GM21717 (cell line): ENCODE results near the gene ATP13A2.
"Not testable (repeated sequence)": the region's sequence is repeated elsewhere in the genome, so short reads cannot be mapped to it uniquely, and the experiment has no call there.

Source experiments
- ATAC-seq: cut with Tn5 transposase; IDR thresholded peaks from one replicate; pipeline ENCODE4 v1.9.1; 2021; ENCODE audit warnings: mild to moderate bottlenecking, moderate library complexity; ENCODE audit not compliant: unreplicated experiment

Gene ATP13A2

GRCh38 chr1:16965486-16966067 lies 46.2 kb downstream of the ATP13A2 start:
- ATAC-seq: no peak

GRCh38 chr1:16964169-16964568 lies 47.6 kb downstream of the ATP13A2 start:
- ATAC-seq: not testable (repeated sequence)

- ATAC-seq: no peak
Measured at GRCh38 chr1:16961297-16962133, 50.2 kb downstream of the ATP13A2 start.

- no peak for ATAC-seq
Measured at GRCh38 chr1:16960560-16961296, 51.0 kb downstream of the ATP13A2 start.

- ATAC-seq: no peak
Measured at GRCh38 chr1:16958475-16958874, 53.3 kb downstream of the ATP13A2 start.

- ATAC-seq: no peak
Measured at GRCh38 chr1:16957731-16958130, 54.0 kb downstream of the ATP13A2 start.

GRCh38 chr1:16956775-16957174 lies 55.0 kb downstream of the ATP13A2 start:
- ATAC-seq: no peak

- ATAC-seq: no peak
Measured at GRCh38 chr1:16955186-16955585, 56.5 kb downstream of the ATP13A2 start.

GRCh38 chr1:16954579-16954978 lies 57.1 kb downstream of the ATP13A2 start:
- ATAC-seq: no peak

GRCh38 chr1:16952376-16952775 lies 59.4 kb downstream of the ATP13A2 start:
- not testable (repeated sequence) for ATAC-seq

- ATAC-seq: not testable (repeated sequence)
Measured at GRCh38 chr1:16949026-16949425, 62.7 kb downstream of the ATP13A2 start.

GRCh38 chr1:16948282-16948891 lies 63.3 kb downstream of the ATP13A2 start:
- ATAC-seq: not testable (repeated sequence)

- no peak for ATAC-seq
Measured at GRCh38 chr1:16946646-16947045, 65.1 kb downstream of the ATP13A2 start.

GRCh38 chr1:16946185-16946584 lies 65.5 kb downstream of the ATP13A2 start:
- ATAC-seq: not testable (repeated sequence)

GRCh38 chr1:16945512-16945911 lies 66.2 kb downstream of the ATP13A2 start:
- not testable (repeated sequence) for ATAC-seq

GRCh38 chr1:16944038-16944437 lies 67.7 kb downstream of the ATP13A2 start:
- no peak for ATAC-seq

- ATAC-seq: not testable (repeated sequence)
Measured at GRCh38 chr1:16939386-16940180, 72.1 kb downstream of the ATP13A2 start.

- ATAC-seq: no peak
Measured at GRCh38 chr1:16938351-16939321, 73.1 kb downstream of the ATP13A2 start.

- not testable (repeated sequence) for ATAC-seq
Measured at GRCh38 chr1:16936580-16936979, 75.1 kb downstream of the ATP13A2 start.
